Ovary (tissue), 3 donors: ENCODE measurements around the gene RSPH10B2.
"Not testable (repeated sequence)": the region's sequence is repeated elsewhere in the genome, so short reads cannot be mapped to it uniquely, and the experiment has no call there.

ENCODE experiments used
- EP300 ChIP-seq: sonication (generic); formaldehyde crosslinking; IDR thresholded peaks from one replicate; pipeline ENCODE4 v1.6.1; 2017; ENCODE audit warnings: antibody characterized with exemption
- POLR2A ChIP-seq: fragments of 450-650 bp; IDR thresholded peaks from one replicate; pipeline ENCODE4 v1.6.1; 2017; ENCODE audit warnings: antibody characterized with exemption, mild to moderate bottlenecking, moderate library complexity
- TF ChIP-seq, protein P1 (sequence below), 3 donors: fragments of 450-650 bp in 2 of 3; fragments of 200-600 bp in 1 of 3; IDR thresholded peaks; one replicate each; pipeline versions ENCODE4 v1.5.1 to v1.8.0; 2016 to 2022; ENCODE audit warnings: antibody characterized with exemption in 3 of 3, mild to moderate bottlenecking in 1 of 3
- donor health status: DM: no; HTN: no; CAD: no.

DNA sequence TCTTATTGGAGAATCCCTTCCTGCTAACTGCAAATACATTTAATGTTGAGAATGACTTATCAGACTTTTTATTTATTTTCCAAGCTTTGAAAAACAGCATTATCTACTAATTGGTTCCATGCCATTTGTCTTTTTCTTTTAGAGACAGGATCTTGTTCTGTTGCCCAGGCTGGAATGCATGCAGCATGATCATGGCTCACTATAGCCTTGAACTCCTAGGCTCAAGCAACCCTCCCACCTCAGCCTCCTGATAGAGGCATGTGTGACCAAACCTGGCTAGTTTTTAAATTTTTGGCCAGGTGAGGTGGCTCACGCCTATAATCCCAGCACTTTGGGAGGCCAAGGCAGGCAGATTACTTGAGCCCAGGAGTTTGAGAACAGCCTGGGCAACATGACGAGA, 59.1 kb downstream of the RSPH10B2 start:
- TF ChIP-seq, protein P1, sequence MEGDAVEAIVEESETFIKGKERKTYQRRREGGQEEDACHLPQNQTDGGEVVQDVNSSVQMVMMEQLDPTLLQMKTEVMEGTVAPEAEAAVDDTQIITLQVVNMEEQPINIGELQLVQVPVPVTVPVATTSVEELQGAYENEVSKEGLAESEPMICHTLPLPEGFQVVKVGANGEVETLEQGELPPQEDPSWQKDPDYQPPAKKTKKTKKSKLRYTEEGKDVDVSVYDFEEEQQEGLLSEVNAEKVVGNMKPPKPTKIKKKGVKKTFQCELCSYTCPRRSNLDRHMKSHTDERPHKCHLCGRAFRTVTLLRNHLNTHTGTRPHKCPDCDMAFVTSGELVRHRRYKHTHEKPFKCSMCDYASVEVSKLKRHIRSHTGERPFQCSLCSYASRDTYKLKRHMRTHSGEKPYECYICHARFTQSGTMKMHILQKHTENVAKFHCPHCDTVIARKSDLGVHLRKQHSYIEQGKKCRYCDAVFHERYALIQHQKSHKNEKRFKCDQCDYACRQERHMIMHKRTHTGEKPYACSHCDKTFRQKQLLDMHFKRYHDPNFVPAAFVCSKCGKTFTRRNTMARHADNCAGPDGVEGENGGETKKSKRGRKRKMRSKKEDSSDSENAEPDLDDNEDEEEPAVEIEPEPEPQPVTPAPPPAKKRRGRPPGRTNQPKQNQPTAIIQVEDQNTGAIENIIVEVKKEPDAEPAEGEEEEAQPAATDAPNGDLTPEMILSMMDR (IDR thresholded peaks at IDR 0.05): not testable (repeated sequence)
- TF ChIP-seq POLR2A, EP300: not testable (repeated sequence)
